ENCODE measurements around the gene RCN2.
"Not testable (repeated sequence)": the region's sequence is repeated elsewhere in the genome, so short reads cannot be mapped to it uniquely, and the experiment has no call there.

Gene RCN2

DNA sequence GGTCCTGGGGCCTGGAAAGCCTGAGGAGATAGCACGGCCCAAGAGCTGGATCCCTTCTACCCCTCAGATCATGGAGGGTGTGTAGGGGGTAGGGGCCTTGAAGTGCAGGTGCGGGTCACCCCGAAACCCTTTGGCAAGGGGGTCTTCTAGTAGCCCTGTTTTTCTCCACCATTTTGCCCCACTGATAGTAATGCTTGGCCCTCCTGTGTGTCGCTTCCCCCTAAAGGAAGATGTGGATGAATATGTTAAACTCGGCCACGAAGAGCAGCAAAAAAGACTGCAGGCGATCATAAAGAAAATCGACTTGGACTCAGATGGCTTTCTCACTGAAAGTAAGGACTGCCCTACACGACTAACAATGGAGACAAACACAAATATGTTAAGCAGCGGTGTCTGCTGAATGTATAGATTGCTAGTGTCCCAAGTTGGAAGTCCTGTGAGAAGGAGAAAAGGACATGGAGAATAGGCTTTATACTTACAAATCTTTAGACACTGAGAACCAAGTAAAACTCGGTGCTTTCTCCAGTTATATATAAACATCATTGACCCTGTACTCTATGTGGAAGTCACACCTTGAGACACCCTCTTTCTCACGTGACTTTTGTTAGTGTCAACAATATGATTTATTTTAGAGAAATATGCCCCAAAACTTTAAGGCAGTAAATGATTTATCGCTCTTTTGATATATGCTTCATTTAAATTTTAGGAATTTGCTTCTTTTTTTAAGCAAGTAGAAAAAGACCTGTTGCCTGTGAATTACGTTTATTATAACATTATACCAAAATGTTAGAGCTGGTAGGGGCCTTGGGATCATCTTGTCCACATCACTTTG, 802 bp downstream of the RCN2 start:
- no peak for DNase-seq (ENCODE audit: low read depth, low spot score)

DNA sequence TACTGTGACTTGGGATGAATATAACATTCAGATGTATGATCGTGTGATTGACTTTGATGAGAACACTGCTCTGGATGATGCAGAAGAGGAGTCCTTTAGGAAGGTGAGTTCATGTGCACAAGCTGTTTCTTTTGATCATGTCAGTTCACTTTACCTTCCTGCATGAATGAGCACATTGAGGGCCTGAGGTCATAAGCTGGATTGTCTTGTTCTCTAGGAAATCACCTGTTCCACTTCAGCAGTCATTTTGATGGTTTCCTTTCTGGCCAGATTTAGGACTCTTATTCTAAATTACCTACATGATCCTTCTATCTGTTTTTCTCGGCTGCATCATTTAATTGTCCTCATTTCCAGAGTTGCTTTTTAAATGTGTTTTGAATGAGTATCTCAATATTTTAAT, 4.1 kb downstream of the RCN2 start:
- DNase-seq (ENCODE audit: low read depth, low spot score): no peak

DNA sequence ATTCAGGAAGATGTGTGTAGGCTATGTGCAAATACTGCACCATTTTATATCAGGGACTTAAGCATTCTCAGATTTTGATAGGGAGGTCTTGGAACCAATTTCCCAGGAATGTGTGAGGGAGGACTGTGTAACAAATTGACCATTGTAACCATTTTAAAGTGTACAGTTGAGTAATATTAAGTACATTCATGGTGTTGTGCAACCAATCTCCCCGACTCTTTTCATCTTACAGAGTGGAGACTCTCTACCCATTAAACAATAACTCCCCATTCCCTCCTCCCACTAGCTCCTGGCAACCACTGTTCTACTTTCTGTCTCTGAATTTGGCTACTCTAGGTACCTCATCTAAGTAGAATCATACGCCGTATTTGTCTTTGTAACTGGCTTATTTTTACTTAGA, 5.1 kb downstream of the RCN2 start:
- no peak for DNase-seq (ENCODE audit: low read depth, low spot score)

DNA sequence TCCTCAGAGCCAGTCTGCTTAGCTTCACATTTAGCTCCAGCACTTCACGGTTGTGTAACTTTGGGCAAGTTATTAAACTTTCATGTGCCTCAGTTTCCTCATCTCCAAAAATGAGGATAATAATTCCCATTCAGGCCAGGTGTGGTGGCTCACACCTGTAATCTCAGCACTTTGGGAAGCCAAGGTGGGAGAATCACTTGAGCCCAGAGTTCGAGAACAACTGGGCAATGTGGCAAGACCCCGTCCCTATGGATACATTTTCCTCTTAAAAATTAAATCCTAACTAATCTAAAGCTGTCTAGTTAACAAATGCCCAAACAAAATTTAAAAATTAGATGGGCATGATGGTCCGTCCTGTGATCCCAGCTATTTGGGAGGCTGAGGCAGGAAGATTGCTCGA, 7.2 kb downstream of the RCN2 start:
- DNase-seq (ENCODE audit: low read depth, low spot score): no peak

DNA sequence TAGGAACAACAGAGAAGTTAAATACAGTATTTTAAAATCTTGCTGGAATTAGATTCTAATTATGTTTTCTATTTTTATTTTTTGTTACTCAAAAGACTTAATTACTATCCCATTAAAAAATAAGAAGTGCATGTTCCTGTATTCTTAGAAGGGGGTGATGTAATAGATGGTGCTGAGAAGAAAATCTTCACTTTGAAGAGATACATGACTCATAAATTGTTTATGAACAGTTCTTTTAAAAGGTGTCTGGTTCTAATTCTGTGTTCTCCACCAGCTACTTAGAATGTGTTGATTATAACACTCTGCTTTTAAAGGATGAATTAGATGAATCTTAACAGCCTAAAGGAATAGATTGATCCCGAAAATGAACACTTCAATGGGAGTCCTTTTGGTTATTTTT, 8.2 kb downstream of the RCN2 start:
- DNase-seq (ENCODE audit: low read depth, low spot score): no peak

DNA sequence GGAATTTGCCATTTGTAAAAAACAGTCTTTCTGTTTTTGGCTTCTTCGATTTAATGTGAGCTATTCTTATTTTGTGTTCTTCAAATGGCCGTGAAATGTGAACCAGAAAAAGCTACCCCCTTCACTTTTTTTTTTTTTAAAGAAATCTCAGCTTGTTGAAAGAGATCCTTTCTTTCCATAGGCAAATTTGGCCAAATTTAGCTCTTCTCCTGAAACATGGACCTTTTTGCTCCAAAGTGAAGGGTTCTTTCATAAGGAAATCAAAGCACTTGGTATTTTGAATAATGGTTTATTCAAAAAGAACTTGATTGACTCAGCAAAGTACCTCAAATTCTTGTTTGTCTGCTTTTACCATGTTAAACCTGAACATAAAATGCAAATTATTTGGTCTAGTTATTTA, 10.1 kb downstream of the RCN2 start:
- no peak for DNase-seq (ENCODE audit: low read depth, low spot score)

DNA sequence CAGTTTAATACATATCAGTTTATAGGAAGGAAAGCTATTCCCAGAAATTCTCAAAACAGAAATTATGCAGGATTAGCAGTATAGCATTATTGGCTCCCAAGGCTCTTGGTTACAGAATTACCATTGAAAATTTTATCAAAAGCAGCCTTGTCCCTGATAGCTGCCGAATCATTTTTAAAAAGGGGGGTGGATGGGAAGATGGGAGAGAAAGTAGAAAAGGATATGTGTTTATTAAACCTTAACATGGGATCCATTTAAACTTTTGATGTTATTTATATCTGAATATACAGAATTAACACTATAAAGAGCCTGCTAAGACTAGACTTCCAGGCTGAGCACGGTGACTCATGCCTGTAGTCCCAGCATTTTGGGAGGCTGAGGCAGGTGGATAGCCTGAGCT, 10.8 kb downstream of the RCN2 start:
- no peak for DNase-seq (ENCODE audit: low read depth, low spot score)

DNA sequence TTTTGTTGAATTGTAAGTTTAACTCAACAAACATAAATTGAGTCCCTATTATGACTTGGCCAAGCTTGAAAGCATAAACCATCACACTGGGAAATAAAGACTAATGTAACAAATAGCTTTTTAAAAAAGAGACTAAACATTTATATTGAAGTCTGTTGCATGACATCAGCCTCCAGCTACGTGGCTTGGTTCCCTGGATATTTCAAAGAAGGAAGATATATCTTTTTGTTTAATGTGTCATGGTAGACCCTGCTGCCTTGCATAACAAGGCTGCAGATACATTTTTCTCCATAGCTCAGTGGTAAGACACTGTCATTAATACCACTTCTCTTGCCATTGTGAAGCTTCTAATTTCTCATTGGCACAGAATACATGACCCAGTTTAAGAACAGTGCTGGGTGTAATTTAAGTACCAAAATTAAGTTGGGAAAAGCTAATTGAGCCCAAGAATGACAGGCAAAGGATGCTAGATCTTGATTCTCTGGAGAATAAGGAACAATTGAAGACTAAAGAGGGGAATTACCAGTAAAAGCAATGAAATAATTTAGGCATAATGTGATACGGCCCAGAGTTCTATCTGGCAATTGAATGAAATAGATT, 14.0 kb downstream of the RCN2 start:
- DNase-seq (ENCODE audit: low read depth, low spot score): no peak

DNA sequence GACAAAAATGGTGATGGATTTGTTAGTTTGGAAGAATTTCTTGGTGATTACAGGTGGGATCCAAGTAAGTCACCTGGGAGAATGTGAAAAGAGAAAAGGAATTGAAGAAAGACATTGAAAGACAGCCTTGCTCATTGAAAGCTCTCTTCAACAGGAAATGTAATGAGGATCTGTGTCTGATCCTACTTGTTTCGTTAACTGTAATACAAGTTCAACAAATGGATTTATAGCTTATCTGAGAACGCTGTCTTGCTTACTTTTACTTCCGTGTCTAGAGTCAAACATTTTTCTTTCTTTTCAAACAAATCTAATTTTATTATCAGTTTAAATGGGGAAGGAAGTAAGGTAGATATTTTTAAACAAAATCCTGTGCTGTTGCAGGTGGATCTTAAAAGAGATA, 15.9 kb downstream of the RCN2 start:
- no peak for DNase-seq (ENCODE audit: low read depth, low spot score)

DNA sequence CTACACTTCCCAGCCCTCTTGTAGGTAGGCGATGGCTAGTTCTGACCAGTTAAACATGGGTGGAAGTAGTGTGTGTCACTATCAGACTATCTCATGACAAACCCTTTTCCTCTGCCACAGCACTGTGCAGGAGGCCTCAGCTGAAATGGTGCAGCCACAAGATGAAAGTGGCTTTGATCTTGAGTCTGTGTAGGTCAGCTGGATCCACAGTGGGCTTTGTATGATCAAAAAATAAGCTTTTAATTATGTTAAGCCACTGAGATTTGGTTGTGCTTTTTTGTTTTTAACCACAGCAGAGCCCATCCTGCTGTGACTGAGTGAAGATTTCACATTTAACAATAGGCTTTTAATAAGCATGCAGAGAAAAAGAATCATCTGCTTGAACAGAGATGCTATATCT, 19.7 kb downstream of the RCN2 start:
- no peak for DNase-seq (ENCODE audit: low read depth, low spot score)

DNA sequence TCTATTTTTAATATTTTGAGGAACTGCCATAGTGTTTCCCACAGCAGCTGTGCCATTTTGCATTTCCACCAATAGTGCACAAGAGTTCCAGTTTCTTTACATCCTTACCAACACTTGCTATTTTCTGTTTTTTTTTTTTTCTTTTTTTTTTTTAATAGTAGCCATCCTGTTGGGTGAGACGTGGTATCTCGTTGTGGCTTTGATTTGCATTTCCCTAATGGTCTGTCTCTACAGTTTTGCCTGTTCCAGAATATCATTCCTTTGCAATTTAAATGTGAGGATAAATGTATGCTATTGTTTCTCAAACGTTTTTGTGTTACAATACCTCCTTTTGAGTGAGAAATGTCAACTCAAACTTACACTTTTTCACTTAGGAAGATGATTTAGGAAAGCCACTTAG, 22.4 kb downstream of the RCN2 start:
- no peak for DNase-seq (ENCODE audit: low read depth, low spot score)

DNA sequence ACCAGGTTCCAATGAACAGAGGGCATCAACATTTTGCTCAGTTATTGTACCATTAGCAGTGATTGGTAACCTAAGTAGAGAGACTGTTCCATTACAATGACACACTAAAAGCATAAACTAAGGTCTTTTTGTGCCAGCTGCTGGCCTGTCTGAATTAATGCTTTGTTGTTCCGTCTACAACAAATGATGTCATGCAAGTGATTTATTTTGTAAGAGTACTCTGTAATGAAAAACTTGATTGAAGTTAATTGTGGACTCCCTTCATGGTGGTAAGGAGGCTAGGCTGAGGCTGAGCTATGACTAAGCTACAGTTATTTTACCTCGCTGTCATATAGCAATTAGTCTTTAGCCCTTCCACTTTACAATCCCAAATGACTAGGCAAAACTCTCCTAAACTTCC, 23.2 kb downstream of the RCN2 start:
- DNase-seq (ENCODE audit: low read depth, low spot score): no peak

DNA sequence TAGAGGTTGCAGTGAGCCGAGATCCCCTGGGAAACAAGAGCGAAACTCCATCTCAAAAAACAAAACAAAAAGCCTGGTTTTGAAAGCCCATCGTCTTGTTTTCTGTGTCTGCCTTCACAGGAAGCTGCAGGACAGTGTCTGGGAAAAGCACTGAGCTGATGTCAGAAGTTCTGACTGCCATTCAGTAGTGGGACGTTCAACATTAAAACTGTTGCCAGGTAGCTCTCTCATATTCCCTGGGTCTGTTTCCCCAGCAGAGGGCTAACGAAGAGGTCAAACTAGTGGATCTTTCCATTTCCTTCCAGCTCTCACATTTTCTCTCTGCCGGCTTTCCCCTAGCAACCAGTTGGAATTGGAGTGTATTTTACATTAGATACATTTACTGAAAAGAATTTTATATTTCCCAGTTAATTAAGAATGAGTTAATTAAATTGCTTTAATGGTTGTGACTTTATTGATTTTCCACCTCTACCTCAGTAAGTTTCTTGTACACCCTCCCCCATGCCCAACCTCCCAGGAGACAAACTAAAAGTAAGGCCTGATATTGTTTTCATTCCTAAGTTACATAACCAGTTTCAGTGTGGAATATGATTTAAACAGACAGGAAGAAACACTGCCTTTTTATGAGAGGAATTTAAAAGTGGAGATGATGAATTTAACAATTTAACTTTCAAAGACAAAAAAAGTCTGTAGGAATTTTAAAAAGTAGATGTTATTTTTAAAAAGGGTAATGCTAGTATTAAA, 29.9 kb downstream of the RCN2 start:
- DNase-seq (ENCODE audit: low read depth, low spot score): no peak

DNA sequence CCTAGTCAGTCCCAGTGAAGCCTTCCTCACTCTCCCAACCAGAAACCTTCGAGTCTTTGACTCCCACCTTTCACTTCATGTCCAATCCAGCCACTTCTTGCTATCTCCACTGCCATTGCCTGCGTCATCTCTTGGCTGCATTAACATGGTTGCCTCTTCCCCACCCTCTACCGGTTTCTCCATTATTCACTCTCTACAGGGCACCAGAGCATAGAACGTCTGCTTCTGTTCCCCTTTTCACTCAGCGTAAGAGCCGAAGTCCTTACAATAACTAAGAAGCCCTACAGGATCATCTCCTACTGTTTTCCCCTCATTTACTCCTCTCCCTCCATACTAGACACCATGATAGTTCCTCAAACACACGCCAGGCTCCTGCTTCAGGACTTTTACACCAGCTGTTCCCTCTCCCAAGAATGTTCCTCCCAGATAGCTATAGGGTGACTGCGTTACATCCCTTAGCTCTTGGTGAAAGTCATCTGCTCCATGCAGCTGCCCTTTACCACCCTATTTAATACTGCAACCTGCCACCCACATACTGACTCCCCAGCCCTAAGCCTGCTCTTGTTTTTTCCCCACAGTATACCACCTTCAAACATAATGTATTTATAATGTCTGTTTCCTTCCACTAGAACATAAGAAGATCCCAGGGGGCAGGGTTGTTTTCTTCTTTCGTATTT, 30.9 kb downstream of the RCN2 start:
- DNase-seq (ENCODE audit: low read depth, low spot score): no peak

DNA sequence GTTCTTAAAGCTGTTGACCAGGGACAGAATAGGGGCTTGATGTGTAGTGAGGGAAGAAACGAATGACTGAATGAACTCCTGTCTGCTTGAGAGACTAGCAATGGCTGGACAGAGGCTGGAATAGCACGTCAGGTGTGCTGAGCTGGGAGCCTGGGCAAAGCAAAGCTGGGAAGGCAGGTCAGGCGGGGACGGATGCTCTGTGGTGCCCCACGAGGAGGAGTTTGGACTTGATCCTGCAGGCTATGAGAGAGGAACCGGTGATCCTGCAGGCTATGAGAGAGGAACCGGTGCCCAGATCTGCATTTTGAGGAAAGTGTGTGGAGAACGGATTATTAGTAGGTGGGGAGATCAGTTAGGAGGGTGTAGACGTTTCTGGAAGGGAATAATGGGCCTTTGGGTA, 32.0 kb downstream of the RCN2 start:
- no peak for DNase-seq (ENCODE audit: low read depth, low spot score)

DNA sequence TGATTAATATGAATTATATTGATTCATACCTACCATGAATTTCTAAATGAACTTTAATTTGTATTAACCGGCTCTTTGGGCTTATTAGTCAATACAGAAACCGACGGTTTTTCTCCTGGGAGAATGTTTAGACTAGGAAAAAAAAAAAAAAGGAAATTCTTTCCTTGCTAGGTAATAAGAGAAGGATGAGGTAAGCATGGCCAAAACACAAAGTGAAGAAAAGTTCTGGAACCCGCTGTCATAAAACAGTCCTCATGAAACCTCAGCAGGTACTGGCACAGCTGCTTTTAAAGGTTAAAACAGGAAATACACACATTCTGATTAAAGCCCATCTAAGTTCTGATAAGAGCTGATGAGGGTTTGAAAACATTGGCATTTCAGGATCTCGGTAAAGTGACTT, 32.6 kb downstream of the RCN2 start:
- no peak for DNase-seq (ENCODE audit: low read depth, low spot score)

DNA sequence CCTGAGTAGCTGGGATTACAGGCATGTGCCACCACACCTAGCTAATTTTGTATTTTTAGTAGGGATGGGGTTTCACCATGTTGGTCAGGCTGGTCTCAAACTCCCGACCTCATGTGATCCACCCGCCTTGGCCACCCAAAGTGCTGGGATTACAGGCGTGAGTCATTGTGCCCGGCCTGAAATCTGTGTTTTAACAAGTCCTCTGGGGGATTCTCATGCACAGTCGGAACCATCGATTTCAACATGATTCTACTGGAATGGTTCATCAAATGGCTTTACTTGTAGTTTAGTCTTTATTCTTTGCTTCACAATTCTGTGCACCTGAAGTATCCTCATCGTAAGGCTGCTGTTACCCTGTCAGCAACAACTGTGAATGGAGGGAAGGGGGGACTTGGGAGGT, 34.5 kb downstream of the RCN2 start:
- DNase-seq (ENCODE audit: low read depth, low spot score): not testable (repeated sequence)

DNA sequence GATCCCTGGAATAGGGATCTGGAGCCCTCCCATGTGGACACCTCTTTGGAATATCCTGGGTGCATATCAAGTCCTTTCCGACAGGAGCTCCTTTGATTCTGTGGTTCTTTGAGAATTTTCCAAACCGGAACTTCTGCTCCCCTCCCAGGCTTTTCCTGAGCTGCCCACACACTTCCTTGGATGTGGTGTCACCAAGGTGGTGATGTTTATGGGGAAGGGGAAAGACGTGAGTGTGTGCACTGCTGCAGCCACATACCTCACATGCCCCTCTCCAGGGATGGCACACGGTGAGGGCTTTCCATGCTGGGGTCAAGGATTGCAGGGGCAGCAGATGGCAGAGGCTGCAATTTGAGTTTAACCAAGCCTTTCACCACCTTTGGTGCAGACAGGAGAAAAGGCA, 35.5 kb downstream of the RCN2 start:
- no peak for DNase-seq (ENCODE audit: low read depth, low spot score)

DNA sequence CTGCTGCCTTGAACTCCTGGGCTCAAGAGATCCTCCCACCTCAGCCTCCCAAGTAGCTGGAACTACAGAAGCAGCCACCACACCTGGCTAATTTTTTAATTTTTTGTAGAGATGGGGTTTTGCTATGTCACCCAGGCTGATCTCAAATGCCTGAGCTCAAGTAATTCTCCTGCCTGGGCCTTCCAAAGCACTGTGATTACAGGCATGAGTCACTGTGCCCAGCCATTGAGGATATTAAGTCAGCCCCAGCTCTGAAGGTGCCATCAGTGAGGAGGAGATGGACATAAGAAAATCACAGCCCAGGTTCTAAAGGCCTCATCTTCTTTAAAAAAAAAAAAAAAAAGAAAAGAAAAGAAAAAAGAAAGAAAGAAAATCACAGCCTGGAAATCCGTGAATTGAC, 36.8 kb downstream of the RCN2 start:
- DNase-seq (ENCODE audit: low read depth, low spot score): no peak

DNA sequence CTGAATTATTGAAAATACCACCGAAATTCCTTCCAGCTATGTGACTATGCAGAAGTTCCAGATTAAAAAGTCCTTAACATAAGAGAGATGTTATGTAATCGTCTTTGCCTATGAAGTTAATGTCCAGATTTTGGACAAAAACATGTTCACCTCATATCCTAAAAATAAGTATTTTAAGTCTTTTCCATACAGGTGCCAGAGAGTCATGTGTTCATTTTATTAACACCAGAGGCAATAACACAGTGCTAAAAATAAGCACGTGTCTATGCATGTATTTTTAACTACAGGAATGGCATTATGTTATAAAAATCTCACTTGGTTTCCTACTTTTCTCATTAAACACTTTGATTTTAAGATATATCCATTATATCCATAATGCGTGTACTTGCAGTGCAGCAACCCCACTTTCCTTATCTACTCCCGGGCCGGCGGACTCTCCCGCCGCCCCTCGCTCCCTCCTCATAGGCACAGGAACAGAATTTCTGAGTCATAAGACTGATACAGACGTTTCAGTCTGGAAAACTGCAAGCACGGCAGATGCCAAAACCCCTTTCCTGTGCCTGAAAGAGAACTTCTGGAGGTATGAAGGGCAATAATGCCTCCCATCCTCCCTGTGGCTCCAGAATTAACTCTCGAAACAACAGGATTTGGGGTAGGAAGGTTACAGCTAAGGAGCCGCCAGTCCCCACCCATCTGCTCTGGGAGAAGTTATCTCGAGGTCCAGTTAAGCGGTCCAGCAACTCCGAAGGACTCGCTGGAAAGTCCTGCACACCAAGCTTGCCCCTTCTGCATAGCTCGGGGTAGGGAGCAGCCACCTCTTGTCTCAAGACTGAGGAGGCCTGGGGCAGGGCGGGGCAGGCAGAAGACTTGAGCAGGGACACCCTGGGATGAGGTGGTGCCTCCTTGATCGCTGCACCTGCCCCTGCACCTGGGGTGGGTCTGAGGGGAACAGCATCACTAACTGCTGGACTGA, 41.1 kb downstream of the RCN2 start:
- no peak for DNase-seq (ENCODE audit: low read depth, low spot score)

DNA sequence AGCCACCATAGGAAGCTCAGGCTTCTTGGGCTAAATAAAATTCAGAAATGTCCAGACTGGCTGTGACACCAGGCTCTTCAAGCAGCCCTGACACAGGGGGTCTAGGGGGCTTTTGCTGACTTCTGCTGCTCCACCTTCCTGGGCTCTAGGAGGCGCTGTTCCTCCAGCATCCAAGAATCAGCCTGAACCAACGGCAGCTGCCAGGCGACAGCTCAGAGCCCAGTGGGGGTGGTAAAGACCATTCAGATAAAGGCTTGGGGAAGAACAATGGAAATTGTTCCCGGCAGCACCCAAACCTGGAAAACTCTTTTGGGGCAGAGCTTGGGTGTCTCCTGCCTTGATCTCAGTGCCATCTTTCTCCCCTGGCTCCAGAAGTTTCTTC, 41.8 kb downstream of the RCN2 start:
- DNase-seq (ENCODE audit: low read depth, low spot score): peak; percentile 54

Measured in activated naive CD8-positive, alpha-beta T cell treated with anti-CD3 and anti-CD28 coated beads, Interleukin-2, amount 50 U/mL, for 16 hours (primary cell).